NCI-H2196 (cell line): ENCODE measurements around the gene MX2.

Experiments
- DNase-seq: peaks from one replicate; lab custom pipeline; 2025; ENCODE audit not compliant: unreplicated experiment; lab: John Stamatoyannopoulos, UW

Gene MX2

GRCh38 chr21:41378849-41379248, 17.0 kb downstream of the MX2 start:
- DNase-seq, result no peak

- no peak for DNase-seq
These were observed 18.1 kb downstream of the MX2 start for GRCh38 chr21:41379901-41380300.

DNA sequence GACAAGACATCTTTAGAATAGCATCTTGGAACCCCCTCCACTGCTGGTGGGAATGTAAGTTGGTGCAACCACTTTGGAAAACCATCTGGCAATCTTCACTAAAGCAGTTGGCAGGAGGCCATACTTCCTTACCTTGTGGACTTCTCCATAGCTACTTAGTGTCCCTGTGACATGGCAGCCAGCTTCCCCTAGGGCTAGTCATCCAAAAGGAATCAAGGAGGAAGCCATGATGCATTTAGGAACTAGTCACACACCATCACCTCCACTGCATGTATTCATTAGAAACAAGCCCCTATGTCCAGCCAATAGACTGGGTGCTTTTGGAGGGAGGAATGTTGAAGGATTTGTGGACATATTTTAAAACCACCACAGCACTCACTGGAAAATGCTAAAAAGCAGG, 19.9 kb downstream of the MX2 start:
- no peak for DNase-seq

DNA sequence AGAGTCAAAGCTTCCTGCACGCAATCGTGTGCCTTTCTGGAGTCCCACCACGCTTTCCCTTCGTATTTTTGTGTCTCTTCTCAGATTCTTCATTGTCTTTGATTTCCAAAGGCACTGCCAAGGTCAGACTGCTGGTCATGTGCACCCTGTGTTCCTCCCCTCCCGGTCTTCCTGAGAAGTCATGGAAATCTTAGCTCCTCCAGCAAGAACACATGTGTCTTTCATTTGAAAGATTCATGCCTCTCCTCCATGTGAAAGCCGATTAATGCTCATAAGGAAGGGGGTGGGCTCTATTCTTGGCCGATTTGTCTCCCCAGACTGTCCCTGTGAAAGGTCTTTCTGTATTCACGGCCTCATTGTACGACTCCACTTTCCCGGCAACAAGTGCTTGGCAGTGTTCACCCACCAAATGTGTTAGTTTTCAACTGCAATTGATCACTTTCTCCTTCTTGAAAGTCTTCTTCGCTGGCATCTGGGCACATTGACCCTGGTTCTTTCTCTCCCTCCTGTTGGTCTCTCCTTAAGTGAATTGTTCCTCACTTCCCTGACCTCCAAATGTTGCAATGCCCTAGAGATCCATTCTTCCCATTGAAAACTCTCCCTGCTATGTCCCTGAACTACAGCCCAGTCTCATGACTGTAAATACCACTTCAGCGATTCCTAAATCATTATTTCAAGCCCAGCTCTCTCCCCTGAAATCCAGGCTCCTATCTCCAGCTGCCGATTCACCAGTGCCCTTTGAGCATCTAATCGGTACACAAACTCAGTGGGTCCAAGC, 25.4 kb downstream of the MX2 start:
- no peak for DNase-seq

GRCh38 chr21:41387824-41388223, 26.0 kb downstream of the MX2 start:
- DNase-seq, result no peak

- no peak for DNase-seq
These were observed 26.4 kb downstream of the MX2 start for GRCh38 chr21:41388259-41388658.

GRCh38 chr21:41390043-41390639, 28.3 kb downstream of the MX2 start:
- no peak for DNase-seq

DNA sequence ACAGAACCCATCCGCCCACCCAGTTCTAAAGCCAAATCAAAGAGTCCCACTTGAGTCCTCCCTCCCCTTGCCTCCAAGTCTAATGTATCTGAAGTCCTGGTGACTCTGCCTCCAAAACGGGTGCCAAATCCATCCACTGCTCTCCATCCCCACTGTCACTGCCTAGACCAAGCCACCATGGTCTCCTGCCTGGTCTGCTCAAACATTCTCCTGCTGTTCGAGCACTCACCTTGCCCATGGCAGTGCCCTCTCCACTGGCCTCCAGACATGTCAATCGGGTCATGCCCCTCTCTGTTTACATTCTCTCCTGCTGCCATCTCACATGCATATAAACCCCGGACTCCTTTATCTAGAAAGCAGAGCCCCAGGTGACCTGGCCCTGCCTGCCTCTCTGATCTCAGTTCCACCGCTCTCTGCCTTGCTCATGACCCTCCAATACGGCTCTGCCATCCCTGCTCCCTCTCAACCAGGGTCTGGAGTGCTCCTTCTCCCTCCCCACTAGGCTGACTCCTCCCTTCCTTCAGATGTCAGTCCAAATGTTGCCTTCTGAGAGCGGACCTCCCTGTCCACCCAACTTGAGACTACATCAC, 32.1 kb downstream of the MX2 start:
- no peak for DNase-seq

GRCh38 chr21:41396558-41397075, 34.8 kb downstream of the MX2 start:
- DNase-seq, result no peak

- DNase-seq, result no peak
These were observed 35.7 kb downstream of the MX2 start for GRCh38 chr21:41397471-41397891.

DNA sequence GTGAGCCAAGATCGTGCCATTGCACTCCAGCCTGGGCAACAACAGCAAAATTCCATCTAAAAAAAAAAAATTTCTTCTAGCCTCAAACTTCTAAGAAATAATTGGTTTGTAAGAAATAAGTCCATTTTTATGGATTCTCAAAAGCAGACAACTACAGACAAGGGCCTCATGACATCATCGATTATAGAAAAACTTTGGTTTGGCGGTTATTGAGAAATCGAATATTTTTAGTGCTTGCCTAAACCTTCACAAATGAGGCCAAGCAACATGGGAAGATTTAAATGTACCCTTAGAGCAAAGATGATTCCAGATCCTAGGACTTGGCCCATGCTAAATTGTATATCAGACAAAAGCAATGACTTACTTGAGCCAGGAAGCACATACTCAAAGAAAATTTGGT, 36.4 kb downstream of the MX2 start:
- DNase-seq, result no peak

DNA sequence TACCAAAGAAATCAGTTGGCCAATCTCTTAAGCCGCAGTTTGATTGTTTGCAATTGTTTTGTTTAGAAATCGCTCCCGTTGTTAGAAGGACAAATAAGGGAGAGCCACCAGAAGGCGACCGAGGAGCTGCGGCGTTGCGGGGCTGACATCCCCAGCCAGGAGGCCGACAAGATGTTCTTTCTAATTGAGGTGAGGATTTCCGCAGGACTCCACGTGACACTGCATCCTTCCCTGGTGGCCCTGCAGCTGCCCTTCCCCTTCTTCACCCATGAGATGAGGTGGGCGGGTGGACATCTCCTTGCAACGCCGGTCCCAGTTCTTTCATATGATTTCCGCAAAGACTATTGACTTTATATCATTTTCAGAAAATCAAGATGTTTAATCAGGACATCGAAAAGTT, 37.0 kb downstream of the MX2 start:
- no peak for DNase-seq

DNA sequence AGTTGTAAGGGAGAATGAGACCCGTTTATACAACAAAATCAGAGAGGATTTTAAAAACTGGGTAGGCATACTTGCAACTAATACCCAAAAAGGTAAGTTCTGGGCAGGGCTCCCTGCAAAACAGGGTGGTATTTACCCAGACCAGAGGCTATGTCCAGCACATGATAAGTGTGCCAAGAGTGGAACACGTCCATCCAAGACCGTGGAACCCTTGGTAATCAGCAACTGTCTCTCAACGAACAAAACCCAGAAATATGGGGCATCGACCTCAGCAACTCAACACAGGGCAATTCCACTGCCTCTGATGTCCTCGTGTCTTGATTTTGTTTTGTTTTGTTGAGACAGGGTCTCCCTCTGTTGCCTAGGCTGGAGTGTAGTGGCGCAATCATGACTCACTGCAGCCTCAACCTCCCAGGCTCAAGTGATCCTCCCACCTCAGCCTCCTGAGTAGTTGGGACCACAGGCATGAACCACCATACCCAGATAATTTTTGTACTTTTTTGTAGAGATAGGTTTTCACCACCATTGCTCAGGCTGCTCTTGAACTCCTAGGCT, 37.5 kb downstream of the MX2 start:
- no peak for DNase-seq

- no peak for DNase-seq
These were observed 40.4 kb downstream of the MX2 start for GRCh38 chr21:41402231-41402630.

DNA sequence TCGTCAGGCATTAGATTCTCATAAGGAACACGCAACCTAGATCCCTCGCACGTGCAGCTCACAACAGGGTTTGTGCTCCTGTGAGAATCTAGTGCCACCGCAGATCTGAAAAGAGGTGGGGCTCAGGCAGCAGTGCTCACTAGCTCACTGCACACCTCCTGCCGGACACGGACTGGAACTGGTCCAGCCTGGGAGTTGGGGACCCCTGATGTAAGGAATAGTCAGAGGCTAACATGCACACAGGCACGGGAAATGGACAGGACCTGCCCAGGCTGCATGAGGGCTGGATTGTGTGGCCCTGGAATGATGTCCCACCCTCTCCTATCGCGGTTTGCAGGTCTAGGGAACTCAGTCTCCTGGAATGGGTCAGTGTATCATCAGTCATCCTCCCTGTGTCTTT, 41.0 kb downstream of the MX2 start:
- DNase-seq, result no peak

DNA sequence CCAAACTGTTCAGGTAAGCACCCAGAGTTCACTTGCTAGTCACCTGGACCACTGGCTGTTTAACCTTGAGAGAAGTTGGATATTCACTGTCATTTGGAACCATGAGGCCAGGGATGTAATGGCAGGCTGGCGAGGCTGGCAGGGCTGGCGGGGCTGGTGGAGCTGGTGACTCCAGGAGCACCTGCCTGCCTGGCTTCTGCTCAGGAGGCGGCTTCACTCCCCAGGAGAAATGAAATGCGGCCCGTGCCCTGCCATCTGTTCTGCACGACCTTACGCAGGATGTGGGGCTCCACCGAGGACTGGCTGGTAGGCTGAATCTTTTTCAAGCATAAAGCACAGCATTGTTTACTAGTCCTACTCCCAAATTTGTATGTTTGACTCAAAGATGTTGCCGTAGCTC, 41.5 kb downstream of the MX2 start:
- no peak for DNase-seq

- DNase-seq, result no peak
These were observed 42.1 kb downstream of the MX2 start for GRCh38 chr21:41403966-41404365.

- no peak for DNase-seq
These were observed 43.5 kb downstream of the MX2 start for GRCh38 chr21:41405321-41405720.

DNA sequence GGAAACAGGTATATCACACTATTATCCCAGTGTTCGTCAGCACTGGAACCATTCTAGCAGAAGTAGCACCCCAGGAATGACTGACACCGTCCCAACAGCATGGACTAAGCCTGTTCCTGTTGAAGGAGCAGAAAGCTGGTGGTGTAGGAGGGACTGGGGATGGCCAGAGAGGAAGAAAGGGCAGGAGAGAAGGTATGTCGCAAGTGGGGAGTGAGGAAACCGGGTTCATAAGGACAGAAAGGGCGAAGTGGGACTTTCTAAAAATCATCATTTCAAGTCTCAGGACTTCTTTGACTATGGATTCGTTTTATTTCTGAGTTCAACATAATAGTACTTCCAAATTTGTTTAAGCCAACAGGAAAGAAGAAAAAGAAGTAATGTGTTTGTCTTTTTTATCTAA, 44.5 kb downstream of the MX2 start:
- no peak for DNase-seq

DNA sequence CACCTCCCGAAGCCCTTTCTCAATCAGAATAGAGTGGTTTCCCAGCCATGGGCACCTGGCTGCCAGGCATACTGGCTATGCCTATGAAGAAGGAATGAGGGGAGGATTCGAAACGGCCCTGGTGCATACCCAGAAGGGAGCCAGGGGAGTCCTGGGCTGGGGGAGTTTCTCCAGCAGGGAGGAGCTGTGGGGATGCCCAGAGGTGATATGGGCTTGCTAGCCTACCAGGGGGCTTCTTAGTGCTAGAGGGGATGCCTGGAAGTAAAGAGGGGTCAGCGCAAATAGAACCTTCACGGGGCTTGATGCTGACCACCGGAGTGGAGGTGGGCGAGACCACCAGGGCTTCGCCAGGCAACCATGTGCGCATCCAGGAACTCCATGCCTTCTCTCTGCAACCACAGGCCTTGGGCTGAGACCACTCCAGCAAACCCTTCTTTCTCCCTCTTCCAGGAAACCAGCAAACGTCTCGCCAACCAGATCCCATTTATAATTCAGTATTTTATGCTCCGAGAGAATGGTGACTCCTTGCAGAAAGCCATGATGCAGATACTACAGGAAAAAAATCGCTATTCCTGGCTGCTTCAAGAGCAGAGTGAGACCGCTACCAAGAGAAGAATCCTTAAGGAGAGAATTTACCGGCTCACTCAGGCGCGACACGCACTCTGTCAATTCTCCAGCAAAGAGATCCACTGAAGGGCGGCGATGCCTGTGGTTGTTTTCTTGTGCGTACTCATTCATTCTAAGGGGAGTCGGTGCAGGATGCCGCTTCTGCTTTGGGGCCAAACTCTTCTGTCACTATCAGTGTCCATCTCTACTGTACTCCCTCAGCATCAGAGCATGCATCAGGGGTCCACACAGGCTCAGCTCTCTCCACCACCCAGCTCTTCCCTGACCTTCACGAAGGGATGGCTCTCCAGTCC, 46.0 kb downstream of the MX2 start:
- no peak for DNase-seq

GRCh38 chr21:41410361-41410760, 48.5 kb downstream of the MX2 start:
- DNase-seq, result no peak
